ENCODE results near the gene WDR64.

Gene WDR64

DNA sequence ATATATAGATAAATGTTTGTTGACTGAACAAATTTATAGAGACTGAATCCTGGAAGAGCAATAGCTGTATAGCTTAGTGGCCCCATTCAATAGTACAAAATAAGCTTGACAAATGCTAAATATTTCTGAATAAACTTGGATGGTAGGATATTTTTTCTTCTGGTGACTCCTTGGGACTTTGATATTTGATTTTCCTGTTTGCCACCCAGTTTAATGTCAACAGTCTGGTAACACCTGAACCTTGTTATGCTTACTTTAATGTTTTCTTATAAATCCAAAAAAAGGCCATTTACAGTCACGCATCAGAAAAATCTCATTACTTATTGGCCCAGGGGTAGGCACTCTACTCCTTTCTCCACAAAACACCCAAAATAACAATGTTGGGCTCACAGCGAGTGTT lies 30.8 kb downstream of the WDR64 start:
- H3K27ac ChIP-seq (ENCODE audit: low read length): no peak overlapping the region
- no peak overlapping the region for H3K9ac ChIP-seq (ENCODE audit: low read length)
- H4K20me1 ChIP-seq (ENCODE audit: insufficient read depth, low read length): no peaks in the 10 kb centered on the region
- no peaks in the 10 kb centered on the region for H3K79me2 ChIP-seq (ENCODE audit: low read length)
- peaks cover 16% of the 10 kb centered on the region for H3K27me3 ChIP-seq (ENCODE audit: low read depth, low read length)
- H3K9me3 ChIP-seq (ENCODE audit: insufficient read depth, low read length): no peaks in the 10 kb centered on the region
- H3K4me3 ChIP-seq (ENCODE audit: low read length): no peak overlapping the region
- H2AFZ ChIP-seq (ENCODE audit: low read depth, low read length): no peak overlapping the region
- H3K36me3 ChIP-seq (replicated peaks; ENCODE audit: low read depth, low read length): no peaks in the 10 kb centered on the region
- TF ChIP-seq, protein P1, sequence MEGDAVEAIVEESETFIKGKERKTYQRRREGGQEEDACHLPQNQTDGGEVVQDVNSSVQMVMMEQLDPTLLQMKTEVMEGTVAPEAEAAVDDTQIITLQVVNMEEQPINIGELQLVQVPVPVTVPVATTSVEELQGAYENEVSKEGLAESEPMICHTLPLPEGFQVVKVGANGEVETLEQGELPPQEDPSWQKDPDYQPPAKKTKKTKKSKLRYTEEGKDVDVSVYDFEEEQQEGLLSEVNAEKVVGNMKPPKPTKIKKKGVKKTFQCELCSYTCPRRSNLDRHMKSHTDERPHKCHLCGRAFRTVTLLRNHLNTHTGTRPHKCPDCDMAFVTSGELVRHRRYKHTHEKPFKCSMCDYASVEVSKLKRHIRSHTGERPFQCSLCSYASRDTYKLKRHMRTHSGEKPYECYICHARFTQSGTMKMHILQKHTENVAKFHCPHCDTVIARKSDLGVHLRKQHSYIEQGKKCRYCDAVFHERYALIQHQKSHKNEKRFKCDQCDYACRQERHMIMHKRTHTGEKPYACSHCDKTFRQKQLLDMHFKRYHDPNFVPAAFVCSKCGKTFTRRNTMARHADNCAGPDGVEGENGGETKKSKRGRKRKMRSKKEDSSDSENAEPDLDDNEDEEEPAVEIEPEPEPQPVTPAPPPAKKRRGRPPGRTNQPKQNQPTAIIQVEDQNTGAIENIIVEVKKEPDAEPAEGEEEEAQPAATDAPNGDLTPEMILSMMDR (IDR thresholded peaks at IDR 0.05; ENCODE audit: low read depth, low read length): no peak
- no peak for TF ChIP-seq EZH2phosphoT487 (IDR thresholded peaks at IDR 0.05; ENCODE audit: low read depth)
- H3K4me1 ChIP-seq (ENCODE audit: low read length): no peaks in the 10 kb centered on the region
- no peak overlapping the region for H3K4me2 ChIP-seq (ENCODE audit: low read length)

GRCh38 chr1:241684108-241684507 lies 32.0 kb downstream of the WDR64 start:
- no peak overlapping the region for H3K4me3 ChIP-seq (ENCODE audit: low read length)
- no peaks in the 10 kb centered on the region for H3K9me3 ChIP-seq (ENCODE audit: insufficient read depth, low read length)
- H3K9ac ChIP-seq (ENCODE audit: low read length): no peak overlapping the region
- no peak overlapping the region for H3K27ac ChIP-seq (ENCODE audit: low read length)
- H3K27me3 ChIP-seq (ENCODE audit: low read depth, low read length): peaks cover 20% of the 10 kb centered on the region
- no peaks in the 10 kb centered on the region for H3K4me1 ChIP-seq (ENCODE audit: low read length)
- H2AFZ ChIP-seq (ENCODE audit: low read depth, low read length): no peak overlapping the region
- TF ChIP-seq, protein P1 (IDR thresholded peaks at IDR 0.05; ENCODE audit: low read depth, low read length): no peak
- no peak for TF ChIP-seq EZH2phosphoT487 (IDR thresholded peaks at IDR 0.05; ENCODE audit: low read depth)
- H3K79me2 ChIP-seq (ENCODE audit: low read length): no peaks in the 10 kb centered on the region
- H3K36me3 ChIP-seq (replicated peaks; ENCODE audit: low read depth, low read length): no peaks in the 10 kb centered on the region
- H4K20me1 ChIP-seq (ENCODE audit: insufficient read depth, low read length): no peaks in the 10 kb centered on the region
- H3K4me2 ChIP-seq (ENCODE audit: low read length): no peak overlapping the region

- H3K9me3 ChIP-seq (ENCODE audit: insufficient read depth, low read length): no peaks in the 10 kb centered on the region
- no peak overlapping the region for H3K9ac ChIP-seq (ENCODE audit: low read length)
- H3K4me3 ChIP-seq (ENCODE audit: low read length): no peak overlapping the region
- no peak overlapping the region for H3K4me2 ChIP-seq (ENCODE audit: low read length)
- no peaks in the 10 kb centered on the region for H4K20me1 ChIP-seq (ENCODE audit: insufficient read depth, low read length)
- H2AFZ ChIP-seq (ENCODE audit: low read depth, low read length): no peak overlapping the region
- H3K79me2 ChIP-seq (ENCODE audit: low read length): no peaks in the 10 kb centered on the region
- no peaks in the 10 kb centered on the region for H3K36me3 ChIP-seq (replicated peaks; ENCODE audit: low read depth, low read length)
- peaks cover 29% of the 10 kb centered on the region for H3K27me3 ChIP-seq (ENCODE audit: low read depth, low read length)
- no peaks in the 10 kb centered on the region for H3K4me1 ChIP-seq (ENCODE audit: low read length)
- TF ChIP-seq, protein P1 (IDR thresholded peaks at IDR 0.05; ENCODE audit: low read depth, low read length): no peak
- H3K27ac ChIP-seq (ENCODE audit: low read length): no peak overlapping the region
Observed at GRCh38 chr1:241688940-241689368, 36.9 kb downstream of the WDR64 start.

DNA sequence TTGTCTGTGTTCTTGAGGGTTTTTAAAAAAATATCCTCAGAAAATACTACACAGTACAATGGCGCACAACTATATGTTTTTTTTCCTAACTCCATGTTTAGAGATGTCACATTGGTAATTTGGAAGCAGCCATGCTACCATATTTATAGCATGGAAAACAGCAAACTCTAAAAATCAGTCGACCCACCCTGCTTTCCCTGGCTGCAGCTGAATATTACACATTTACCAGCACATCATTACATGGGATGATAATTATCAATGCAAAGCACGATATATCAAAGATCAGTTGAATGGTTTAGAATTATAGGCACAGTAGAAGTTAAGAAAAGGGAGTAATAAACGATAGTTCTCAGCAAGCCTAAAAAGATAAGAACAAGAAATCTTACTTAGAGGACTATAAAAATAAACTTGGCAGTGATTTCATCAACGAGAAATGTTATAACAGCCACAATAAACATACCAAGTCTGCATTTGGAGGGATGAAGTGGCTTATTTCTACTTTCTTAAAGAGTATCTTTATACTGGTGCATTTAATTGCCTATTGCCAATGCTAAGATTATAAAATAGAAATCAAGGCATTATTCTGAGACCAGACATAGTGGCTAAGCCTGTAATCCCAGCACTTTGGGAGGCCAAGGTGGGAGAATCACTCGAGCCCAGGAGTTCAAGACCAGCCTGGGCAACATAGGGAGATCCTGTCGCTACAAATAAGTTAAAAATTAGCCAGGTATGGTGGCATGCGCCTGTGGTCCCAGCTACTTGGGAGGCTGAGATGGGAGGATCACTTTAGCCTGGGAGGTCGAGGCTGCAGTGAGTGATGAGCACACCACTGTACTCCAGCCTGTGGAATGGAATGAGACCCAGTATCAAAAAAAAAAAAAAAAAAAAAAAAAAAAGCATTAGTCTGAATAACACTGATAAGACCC lies 43.4 kb downstream of the WDR64 start:
- Histone ChIP-seq H3K4me3 (ENCODE audit: low read length) (no peak overlapping the region), H2AFZ (ENCODE audit: low read depth, low read length) (no peak overlapping the region), H3K79me2 (ENCODE audit: low read length) (no peaks in the 10 kb centered on the region), H3K4me1 (ENCODE audit: low read length) (no peaks in the 10 kb centered on the region), H3K9me3 (ENCODE audit: insufficient read depth, low read length) (no peaks in the 10 kb centered on the region; the same call in 1 of the 2 replicates), H3K27me3 (ENCODE audit: low read depth, low read length) (peaks cover 53% of the 10 kb centered on the region), H3K9ac (ENCODE audit: low read length) (no peak overlapping the region), H3K27ac (ENCODE audit: low read length) (no peak overlapping the region), H3K36me3 (replicated peaks; ENCODE audit: low read depth, low read length) (no peaks in the 10 kb centered on the region), H3K4me2 (ENCODE audit: low read length) (no peak overlapping the region), H4K20me1 (ENCODE audit: insufficient read depth, low read length) (no peaks in the 10 kb centered on the region)
- TF ChIP-seq, protein P1 (IDR thresholded peaks at IDR 0.05; ENCODE audit: low read depth, low read length): no peak
- TF ChIP-seq EZH2phosphoT487 (IDR thresholded peaks at IDR 0.05; ENCODE audit: low read depth): no peak

All from OCI-LY3 (cell line).